Activated CD8-positive, alpha-beta memory T cell treated with anti-CD3 and anti-CD28 coated beads, Interleukin-2, amount 50 U/mL, for 24 hours (primary cell): Measurements from ENCODE around the gene HOXA9.

Experiments
- DNase-seq: peaks from one replicate; pipeline ENCODE4 v3.0.0-alpha.2; 2020; ENCODE audit errors: extremely low read depth

Gene HOXA9

GRCh38 chr7:27126596-27127327 lies 38.6 kb downstream of the HOXA9 start:
- DNase-seq = no peak

GRCh38 chr7:27125986-27126394 lies 39.3 kb downstream of the HOXA9 start:
- DNase-seq = no peak

- DNase-seq = no peak
Measured at GRCh38 chr7:27124902-27125689, 40.2 kb downstream of the HOXA9 start.

GRCh38 chr7:27124096-27124901 lies 41.0 kb downstream of the HOXA9 start:
- no peak for DNase-seq

GRCh38 chr7:27123477-27124053 lies 41.8 kb downstream of the HOXA9 start:
- no peak for DNase-seq

GRCh38 chr7:27123007-27123476 lies 42.3 kb downstream of the HOXA9 start:
- DNase-seq = no peak

- DNase-seq = no peak
Measured at GRCh38 chr7:27122077-27122910, 43.0 kb downstream of the HOXA9 start.

GRCh38 chr7:27121684-27122076 lies 43.7 kb downstream of the HOXA9 start:
- DNase-seq = no peak

- DNase-seq = no peak
Measured at GRCh38 chr7:27119412-27119911, 45.9 kb downstream of the HOXA9 start.

- no peak for DNase-seq
Measured at GRCh38 chr7:27118580-27118979, 46.8 kb downstream of the HOXA9 start.

- DNase-seq = no peak
Measured at GRCh38 chr7:27117887-27118491, 47.3 kb downstream of the HOXA9 start.

GRCh38 chr7:27116962-27117886 lies 48.1 kb downstream of the HOXA9 start:
- DNase-seq = no peak

GRCh38 chr7:27116031-27116961 lies 49.0 kb downstream of the HOXA9 start:
- no peak for DNase-seq

- no peak for DNase-seq
Measured at GRCh38 chr7:27115221-27116026, 49.9 kb downstream of the HOXA9 start.

- no peak for DNase-seq
Measured at GRCh38 chr7:27114881-27115220, 50.5 kb downstream of the HOXA9 start.

GRCh38 chr7:27113991-27114769 lies 51.2 kb downstream of the HOXA9 start:
- DNase-seq = no peak
